Psoas muscle (tissue), 8 donors: Measurements from ENCODE around the gene SRRM4. TPM values are rescaled to one million over a fixed set of nuclear protein-coding genes. Genes with fewer than 3 reads are reported as not detected.

Experiments used
- ATAC-seq, 4 donors: fragments of 200-7000 bp; cut with Tn5 transposase; one replicate each; pipeline ENCODE4 v1.9.1; 2020; ENCODE audit warnings: moderate library complexity in 3 of 4, mild to moderate bottlenecking in 2 of 4
- DNase-seq, 2 donors: peaks; one replicate each; pipeline ENCODE4 v3.0.0-alpha.2; 2020
- H3K27ac ChIP-seq: fragments of 200-600 bp; one replicate; pipeline ENCODE4 v1.8.0; 2022
- H3K27me3 ChIP-seq, 3 donors: fragments of 200-600 bp in 1 of 3; one replicate each; pipeline versions ENCODE4 v1.6.1 to v1.8.0; 2013 to 2022; ENCODE audit warnings: low read length in 2 of 3, mild to moderate bottlenecking in 2 of 3, moderate library complexity in 1 of 3; ENCODE audit not compliant: insufficient read depth in 3 of 3
- H3K36me3 ChIP-seq, 2 donors: fragments of 200-600 bp in 1 of 2; one replicate each; pipeline versions ENCODE4 v1.6.1 to v1.8.0; 2013 to 2022; ENCODE audit warnings: low read depth in 1 of 2, mild to moderate bottlenecking in 1 of 2, moderate library complexity in 1 of 2; ENCODE audit not compliant: insufficient read depth in 1 of 2
- H3K4me1 ChIP-seq: fragments of 200-600 bp; one replicate; pipeline ENCODE4 v1.8.0; 2022
- H3K4me3 ChIP-seq: fragments of 200-600 bp; one replicate; pipeline ENCODE4 v1.8.0; 2022; ENCODE audit warnings: mild to moderate bottlenecking
- H3K9me3 ChIP-seq: fragments of 200-600 bp; one replicate; pipeline ENCODE4 v1.8.0; 2022
- CTCF ChIP-seq: fragments of 200-600 bp; IDR thresholded peaks from one replicate; pipeline ENCODE4 v1.8.0; 2022; ENCODE audit warnings: antibody characterized with exemption
- WGBS, 3 donors: extraction: QIAGEN DNeasy Blood & Tissue Kit; methylation state at CpG; one replicate each; pipeline versions ENCODE4 v1.1.6 to v1.1.7; 2013; 5-methylcytosine and 5-hydroxymethylcytosine counted together
- intact Hi-C, 2 donors: fragments of 100-400 bp; cut with DNase I; formaldehyde crosslinking; loops; one replicate each; pipeline versions ENCODE4 v1.11.0 to v1.14.2; 2022
- polyA plus RNA-seq, 3 donors: library from polyadenylated mRNA; stranded (reverse); fragments of 200-250 nt; gene quantifications; one replicate each; pipeline ENCODE4 v1.2.3, GENCODE V29; 2013
- total RNA-seq, 4 donors: library from RNA; stranded (reverse); fragmentation: NEBNext Ultra II Directional in 2 of 4; extraction: Animal tissue kit (Norgen Biotek cat#: 25700) in 2 of 4; gene quantifications; one replicate each; pipeline versions ENCODE4 v1.2.1 to v1.2.4, GENCODE V29; 2021 to 2023
- donor health status: healthy with polysubstance abuse.
- donor health status: DM: no; HTN: no; CAD: no; lungs with moderate emphysema.
- donor health status: Bipolar disorder and iron deficiency.
- donor health status: healthy.
- donor health status: DM: yes; HTN: yes; CAD: no.
- donor health status: DM: no; HTN: no; CAD: no.
- donor health status: DM: no; HTN: no; CAD: no.
- donor health status: DM: yes; HTN: yes; CAD: no.

The SRRM4 gene
- total and polyA plus RNA-seq, 7 donors, result 0.01 to 0.19 (median 0.09) TPM

- DNase-seq, result peak in 1 of 2 donors; percentile 35
- Histone ChIP-seq H3K36me3 (peaks cover 0 to 43% of the 10 kb centered on the region in 2 donors), H3K4me1 (peaks cover 25% of the 10 kb centered on the region), H3K4me3 (peak overlapping the region; percentile 79), H3K27me3 (no peaks in the 10 kb centered on the region), H3K27ac (peak overlapping the region; percentile 96), H3K9me3 (no peaks in the 10 kb centered on the region)
- intact Hi-C loops, result loop anchor here in 1 of 2 donors (10.0 kb wide), 1 partner anchor 415 kb away; the partner anchor contains the start of gene TMEM233
- ATAC-seq, result peak; percentile 6 to 30 (median 18)
- TF ChIP-seq CTCF, result no peak
- 16 to 18% (median 17%) methylated on average over 18 of the region's 18 CpGs for WGBS, 3 donors
Observed at GRCh38 chr12:119179335-119180021, 198.1 kb downstream of the SRRM4 start.

- H3K9me3 ChIP-seq, result no peaks in the 10 kb centered on the region
- TF ChIP-seq CTCF, result no peak
- intact Hi-C loops, result loop anchor here in 1 of 2 donors (10.0 kb wide), 1 partner anchor 414 kb away; the partner anchor contains the start of gene TMEM233
- H3K27ac ChIP-seq, result peak overlapping the region; percentile 96
- peaks cover 26% of the 10 kb centered on the region for H3K4me1 ChIP-seq
- ATAC-seq, result peak in 2 of 4 donors; percentile 25
- H3K36me3 ChIP-seq, result peaks cover 0 to 54% of the 10 kb centered on the region in 2 donors
- 7 to 16% (median 14%) methylated on average over 7 of the region's 7 CpGs for WGBS, 3 donors
- DNase-seq, result peak; percentile 74 to 87
- H3K27me3 ChIP-seq, result no peaks in the 10 kb centered on the region
- H3K4me3 ChIP-seq, result peak overlapping the region; percentile 79
Observed at GRCh38 chr12:119180380-119181040, 199.2 kb downstream of the SRRM4 start.

- H3K4me1 ChIP-seq, result peaks cover 30% of the 10 kb centered on the region
- no peaks in the 10 kb centered on the region for H3K9me3 ChIP-seq
- DNase-seq, result no peak
- ATAC-seq, result no peak
- intact Hi-C loops, result loop anchor here in 1 of 2 donors (10.0 kb wide), 1 partner anchor 414 kb away; the partner anchor contains the start of gene TMEM233
- H3K27me3 ChIP-seq, result no peaks in the 10 kb centered on the region
- H3K27ac ChIP-seq, result peak overlapping the region; percentile 96
- peak overlapping the region; percentile 79 for H3K4me3 ChIP-seq
- H3K36me3 ChIP-seq, result peaks cover 0 to 61% of the 10 kb centered on the region in 2 donors
- no peak for TF ChIP-seq CTCF
- 24 to 48% (median 38%) methylated on average over 2 of the region's 2 CpGs for WGBS, 3 donors
Observed at GRCh38 chr12:119181202-119181601, 199.9 kb downstream of the SRRM4 start.

- peak overlapping the region; percentile 79 for H3K4me3 ChIP-seq
- ATAC-seq (no peak), DNase-seq (no peak)
- peak overlapping the region; percentile 96 for H3K27ac ChIP-seq
- intact Hi-C loops, result loop anchor here in 1 of 2 donors (10.0 kb wide), 1 partner anchor 413 kb away; the partner anchor contains the start of gene TMEM233
- H3K36me3 ChIP-seq, result peaks cover 1 to 68% of the 10 kb centered on the region in 2 donors
- WGBS, 3 donors, result 20 to 46% (median 30%) methylated on average over 3 of the region's 3 CpGs
- peaks cover 30% of the 10 kb centered on the region for H3K4me1 ChIP-seq
- no peak for TF ChIP-seq CTCF
- no peaks in the 10 kb centered on the region for H3K9me3 ChIP-seq
- H3K27me3 ChIP-seq, result no peaks in the 10 kb centered on the region
Observed at GRCh38 chr12:119181944-119182343, 200.6 kb downstream of the SRRM4 start.
